Measurements from ENCODE around the gene MSI2.

GRCh38 chr17:57601143-57601735 is 344.9 kb downstream of the MSI2 start:
- TF ChIP-seq POLR2A (IDR thresholded peaks at IDR 0.05) (no peak), CTCF (IDR thresholded peaks at IDR 0.05) (no peak)
